HepG2 (cell line): ENCODE data around the gene DLX3. TPM values are rescaled to one million over a fixed set of nuclear protein-coding genes. Genes with fewer than 3 reads are reported as not detected.
A peak's percentile ranks its signal among the peaks of the same experiment; 100 is the strongest.

Source experiments
- AKAP8 ChIP-seq: sonication (generic); formaldehyde crosslinking; IDR thresholded peaks from 2 replicates; pipeline ENCODE4 v1.5.1; 2020; ENCODE audit warnings: mild to moderate bottlenecking, missing genetic modification reagents
- EP300 ChIP-seq, 3 experiments: sonication (generic) in 1 of 3; formaldehyde crosslinking in 1 of 3; IDR thresholded peaks; 2 replicates each; pipeline versions ENCODE4 v1.5.1 to v1.6.1; 2011 to 2020; ENCODE audit warnings: low read depth in 2 of 3, low read length in 2 of 3, borderline replicate concordance in 1 of 3, improper control_type of control experiment in 1 of 3, mild to moderate bottlenecking in 1 of 3, missing genetic modification reagents in 1 of 3, moderate library complexity in 1 of 3
- ESRRA ChIP-seq: sonication (generic); formaldehyde crosslinking; IDR thresholded peaks from 2 replicates; pipeline ENCODE4 v1.5.1; 2020; ENCODE audit warnings: mild to moderate bottlenecking, low read depth, missing genetic modification reagents
- LCORL ChIP-seq, 2 experiments: fragments of 450-650 bp in 1 of 2; sonication (generic) in 1 of 2; formaldehyde crosslinking in 1 of 2; IDR thresholded peaks; 2 replicates each; pipeline versions ENCODE4 v1.5.0 to v1.6.1; 2017 to 2020; ENCODE audit warnings: antibody characterized with exemption in 1 of 2, missing genetic modification reagents in 1 of 2
- NFKB2 ChIP-seq: sonication (generic); formaldehyde crosslinking; IDR thresholded peaks from 2 replicates; pipeline ENCODE4 v1.4.0; 2020; ENCODE audit warnings: missing genetic modification reagents, borderline replicate concordance
- SYNCRIP ChIP-seq: fragments of 200-400 bp; formaldehyde crosslinking; IDR thresholded peaks from 2 replicates; pipeline ENCODE4 v1.6.1; 2018; ENCODE audit warnings: mild to moderate bottlenecking, low read depth, low read length; ENCODE audit not compliant: insufficient read depth
- ZFYVE20 ChIP-seq: sonication (generic); formaldehyde crosslinking; IDR thresholded peaks from 2 replicates; pipeline ENCODE4 v1.8.0; 2023; ENCODE audit warnings: low read depth, mild to moderate bottlenecking, moderate library complexity, missing genetic modification reagents, borderline replicate concordance
- ZNF225 ChIP-seq: sonication (generic); formaldehyde crosslinking; IDR thresholded peaks from 2 replicates; pipeline ENCODE4 v1.4.0; 2020; ENCODE audit warnings: mild to moderate bottlenecking, missing genetic modification reagents
- ZNF24 ChIP-seq: fragments of 450-650 bp; IDR thresholded peaks from 2 replicates; pipeline ENCODE4 v1.6.1; 2017; ENCODE audit warnings: antibody characterized with exemption, mild to moderate bottlenecking
- ZNF556 ChIP-seq: sonication (generic); formaldehyde crosslinking; IDR thresholded peaks from 2 replicates; pipeline ENCODE4 v1.4.0; 2020; ENCODE audit warnings: mild to moderate bottlenecking, missing genetic modification reagents, borderline replicate concordance
- ZNF724P ChIP-seq: sonication (generic); formaldehyde crosslinking; IDR thresholded peaks from 2 replicates; pipeline ENCODE4 v1.8.0; 2022; ENCODE audit warnings: missing genetic modification reagents, borderline replicate concordance
- ZNF768 ChIP-seq: sonication (generic); formaldehyde crosslinking; IDR thresholded peaks from 2 replicates; pipeline ENCODE4 v1.4.0; 2020; ENCODE audit warnings: missing genetic modification reagents
- ZSCAN30 ChIP-seq: sonication (generic); formaldehyde crosslinking; IDR thresholded peaks from 2 replicates; pipeline ENCODE4 v1.5.0; 2020; ENCODE audit warnings: mild to moderate bottlenecking, missing genetic modification reagents
- polyA plus RNA-seq, 8 experiments: library from polyadenylated mRNA; depleted of rRNA in 3 of 8; stranded (reverse) in 7 of 8; unstranded in 1 of 8; fragments of >200 nt; fragmentation: Illumina TruSeq in 4 of 8; extraction: Trizol in 4 of 8; gene quantifications; 2 replicates each; pipeline versions ENCODE4 v1.2.1 to v1.2.3, GENCODE V29; 2011 to 2016; ENCODE audit warnings: low read depth in 4 of 8, missing spikeins in 1 of 8, mixed read lengths in 1 of 8; ENCODE audit not compliant: insufficient read depth in 1 of 8
- total RNA-seq, 5 experiments: library from RNA; depleted of rRNA; stranded (reverse); fragments of >200 nt; fragmentation: Illumina TruSeq; extraction: Trizol; gene quantifications; 2 replicates each; pipeline ENCODE4 v1.2.3, GENCODE V29; 2016; ENCODE audit warnings: low read depth in 1 of 5
- TF ChIP-seq, protein P1 (sequence below): IDR thresholded peaks from 2 replicates; pipeline ENCODE4 v1.6.1; 2016; ENCODE audit warnings: mild to moderate bottlenecking
- TF ChIP-seq, protein P2 (sequence below): sonication (generic); formaldehyde crosslinking; IDR thresholded peaks from 2 replicates; pipeline ENCODE4 v1.4.0; 2020; ENCODE audit warnings: low read depth, mild to moderate bottlenecking, missing genetic modification reagents
- TF ChIP-seq, protein P3 (sequence below): sonication (generic); formaldehyde crosslinking; IDR thresholded peaks from 2 replicates; pipeline ENCODE4 v1.8.1; 2022; ENCODE audit warnings: mild to moderate bottlenecking, missing genetic modification reagents
- TF ChIP-seq, protein P4 (sequence below), 2 experiments: sonication (generic) in 1 of 2; formaldehyde crosslinking in 1 of 2; IDR thresholded peaks; 2 replicates each; pipeline versions ENCODE4 v1.4.0 to v1.6.1; 2016 to 2020; ENCODE audit warnings: borderline replicate concordance in 1 of 2, low read depth in 1 of 2, mild to moderate bottlenecking in 1 of 2, missing genetic modification reagents in 1 of 2

Gene DLX3
- total and polyA plus RNA-seq, 2 of the 13 experiments (the other 11 are each of a cell fraction or from before 2014, with no cell fraction given) = 0.03 TPM; not detected in 1

DNA sequence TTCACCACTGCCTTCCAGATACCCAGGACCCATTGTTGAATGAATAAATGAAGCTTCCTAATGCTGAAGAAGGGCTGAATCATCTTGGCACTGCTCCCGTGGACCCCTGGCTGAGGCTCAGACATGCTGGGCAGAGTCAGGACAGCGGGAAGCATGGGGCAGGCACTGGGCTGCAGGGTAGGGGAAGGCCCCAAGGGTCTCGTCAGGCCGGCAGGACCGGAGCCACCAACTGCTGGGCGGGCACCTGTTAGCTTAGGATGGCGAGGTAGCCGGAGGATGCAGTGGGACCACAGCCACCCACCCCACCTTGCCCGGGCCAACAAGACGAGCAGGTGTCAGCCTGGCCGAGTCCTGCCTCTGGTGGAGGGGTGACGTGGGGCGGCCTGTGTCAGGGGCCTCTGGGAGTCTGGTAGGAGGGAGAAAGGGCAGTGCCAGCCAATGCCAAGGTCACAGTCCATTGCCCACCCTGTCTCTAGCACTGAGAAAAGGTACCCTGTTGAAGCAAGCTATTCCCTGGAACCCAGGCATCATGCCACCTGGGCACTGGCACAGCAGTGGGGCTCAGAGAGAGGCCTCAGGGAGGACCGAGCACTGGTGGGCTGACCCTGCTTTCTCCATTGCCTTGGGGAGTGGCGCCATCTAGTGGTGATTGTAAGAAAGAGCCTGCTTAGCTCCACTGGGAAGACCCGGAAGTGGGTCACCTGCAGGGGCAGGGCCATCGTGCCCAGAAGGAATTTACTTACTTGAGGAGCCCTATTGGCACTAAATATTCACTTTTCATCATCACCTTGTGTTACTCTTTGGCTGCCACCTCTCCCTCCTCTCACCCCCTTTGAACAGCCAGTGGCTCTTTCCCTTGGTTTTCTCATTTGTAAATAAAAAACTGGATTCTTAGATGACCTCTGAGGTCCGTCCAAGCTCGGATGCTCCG lies 3.0 kb upstream of the DLX3 start (continued):
- TF ChIP-seq AKAP8 (CRISPR knock-in tag) (no peak), ZNF225 (CRISPR knock-in tag) (peak; percentile 76; the same call in 1 of the 2 replicates), ESRRA (CRISPR knock-in tag) (no peak), ZNF556 (peak; percentile 90), LCORL (IDR thresholded peaks at IDR 0.05) (no peak), LCORL (CRISPR knock-in tag; IDR thresholded peaks at IDR 0.05) (peak; percentile 54; the same call in 1 of the 2 replicates), ZSCAN30 (CRISPR knock-in tag) (no peak), ZNF24 (no peak), ZNF768 (CRISPR knock-in tag) (0 out of 2 replicates have a peak, but pooled peaks have one; percentile 39), ZFYVE20 (CRISPR knock-in tag) (no peak), ZNF724P (CRISPR knock-in tag) (0 out of 2 replicates have a peak, but pooled peaks have one; percentile 51), EP300 (IDR thresholded peaks at IDR 0.05; ENCODE audit: low read depth in 2 of 2, low read length in 2 of 2) (no peak), EP300 (CRISPR knock-in tag; IDR thresholded peaks at IDR 0.05; ENCODE audit: borderline replicate concordance) (no peak), NFKB2 (peak; percentile 63; the same call in 1 of the 2 replicates), SYNCRIP (no peak)
- TF ChIP-seq, protein P1, sequence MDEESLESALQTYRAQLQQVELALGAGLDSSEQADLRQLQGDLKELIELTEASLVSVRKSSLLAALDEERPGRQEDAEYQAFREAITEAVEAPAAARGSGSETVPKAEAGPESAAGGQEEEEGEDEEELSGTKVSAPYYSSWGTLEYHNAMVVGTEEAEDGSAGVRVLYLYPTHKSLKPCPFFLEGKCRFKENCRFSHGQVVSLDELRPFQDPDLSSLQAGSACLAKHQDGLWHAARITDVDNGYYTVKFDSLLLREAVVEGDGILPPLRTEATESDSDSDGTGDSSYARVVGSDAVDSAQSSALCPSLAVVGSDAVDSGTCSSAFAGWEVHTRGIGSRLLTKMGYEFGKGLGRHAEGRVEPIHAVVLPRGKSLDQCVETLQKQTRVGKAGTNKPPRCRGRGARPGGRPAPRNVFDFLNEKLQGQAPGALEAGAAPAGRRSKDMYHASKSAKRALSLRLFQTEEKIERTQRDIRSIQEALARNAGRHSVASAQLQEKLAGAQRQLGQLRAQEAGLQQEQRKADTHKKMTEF (CRISPR knock-in tag) = peak; percentile 50; the same call in 1 of the 2 replicates
- TF ChIP-seq, protein P2, sequence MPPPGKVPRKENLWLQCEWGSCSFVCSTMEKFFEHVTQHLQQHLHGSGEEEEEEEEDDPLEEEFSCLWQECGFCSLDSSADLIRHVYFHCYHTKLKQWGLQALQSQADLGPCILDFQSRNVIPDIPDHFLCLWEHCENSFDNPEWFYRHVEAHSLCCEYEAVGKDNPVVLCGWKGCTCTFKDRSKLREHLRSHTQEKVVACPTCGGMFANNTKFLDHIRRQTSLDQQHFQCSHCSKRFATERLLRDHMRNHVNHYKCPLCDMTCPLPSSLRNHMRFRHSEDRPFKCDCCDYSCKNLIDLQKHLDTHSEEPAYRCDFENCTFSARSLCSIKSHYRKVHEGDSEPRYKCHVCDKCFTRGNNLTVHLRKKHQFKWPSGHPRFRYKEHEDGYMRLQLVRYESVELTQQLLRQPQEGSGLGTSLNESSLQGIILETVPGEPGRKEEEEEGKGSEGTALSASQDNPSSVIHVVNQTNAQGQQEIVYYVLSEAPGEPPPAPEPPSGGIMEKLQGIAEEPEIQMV (CRISPR knock-in tag) = 0 out of 2 replicates have a peak, but pooled peaks have one; percentile 40
- TF ChIP-seq, protein P3, sequence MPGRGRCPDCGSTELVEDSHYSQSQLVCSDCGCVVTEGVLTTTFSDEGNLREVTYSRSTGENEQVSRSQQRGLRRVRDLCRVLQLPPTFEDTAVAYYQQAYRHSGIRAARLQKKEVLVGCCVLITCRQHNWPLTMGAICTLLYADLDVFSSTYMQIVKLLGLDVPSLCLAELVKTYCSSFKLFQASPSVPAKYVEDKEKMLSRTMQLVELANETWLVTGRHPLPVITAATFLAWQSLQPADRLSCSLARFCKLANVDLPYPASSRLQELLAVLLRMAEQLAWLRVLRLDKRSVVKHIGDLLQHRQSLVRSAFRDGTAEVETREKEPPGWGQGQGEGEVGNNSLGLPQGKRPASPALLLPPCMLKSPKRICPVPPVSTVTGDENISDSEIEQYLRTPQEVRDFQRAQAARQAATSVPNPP (CRISPR knock-in tag) = no peak
- TF ChIP-seq, protein P4, sequence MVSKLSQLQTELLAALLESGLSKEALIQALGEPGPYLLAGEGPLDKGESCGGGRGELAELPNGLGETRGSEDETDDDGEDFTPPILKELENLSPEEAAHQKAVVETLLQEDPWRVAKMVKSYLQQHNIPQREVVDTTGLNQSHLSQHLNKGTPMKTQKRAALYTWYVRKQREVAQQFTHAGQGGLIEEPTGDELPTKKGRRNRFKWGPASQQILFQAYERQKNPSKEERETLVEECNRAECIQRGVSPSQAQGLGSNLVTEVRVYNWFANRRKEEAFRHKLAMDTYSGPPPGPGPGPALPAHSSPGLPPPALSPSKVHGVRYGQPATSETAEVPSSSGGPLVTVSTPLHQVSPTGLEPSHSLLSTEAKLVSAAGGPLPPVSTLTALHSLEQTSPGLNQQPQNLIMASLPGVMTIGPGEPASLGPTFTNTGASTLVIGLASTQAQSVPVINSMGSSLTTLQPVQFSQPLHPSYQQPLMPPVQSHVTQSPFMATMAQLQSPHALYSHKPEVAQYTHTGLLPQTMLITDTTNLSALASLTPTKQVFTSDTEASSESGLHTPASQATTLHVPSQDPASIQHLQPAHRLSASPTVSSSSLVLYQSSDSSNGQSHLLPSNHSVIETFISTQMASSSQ (IDR thresholded peaks at IDR 0.05; ENCODE audit: low read depth) = no peak
- TF ChIP-seq, protein P4 (CRISPR knock-in tag; IDR thresholded peaks at IDR 0.05; ENCODE audit: borderline replicate concordance) = 0 out of 2 replicates have a peak, but pooled peaks have one; percentile 30
